ENCODE measurements around the gene RSPO3. TPM values are rescaled to one million over a fixed set of nuclear protein-coding genes. Genes with fewer than 3 reads are reported as not detected.
"Not testable (repeated sequence)": the region's sequence is repeated elsewhere in the genome, so short reads cannot be mapped to it uniquely, and the experiment has no call there.

RSPO3 gene
- polyA plus RNA-seq, 1 of the 3 experiments (the other 2 are of a cell fraction) = not detected

DNA sequence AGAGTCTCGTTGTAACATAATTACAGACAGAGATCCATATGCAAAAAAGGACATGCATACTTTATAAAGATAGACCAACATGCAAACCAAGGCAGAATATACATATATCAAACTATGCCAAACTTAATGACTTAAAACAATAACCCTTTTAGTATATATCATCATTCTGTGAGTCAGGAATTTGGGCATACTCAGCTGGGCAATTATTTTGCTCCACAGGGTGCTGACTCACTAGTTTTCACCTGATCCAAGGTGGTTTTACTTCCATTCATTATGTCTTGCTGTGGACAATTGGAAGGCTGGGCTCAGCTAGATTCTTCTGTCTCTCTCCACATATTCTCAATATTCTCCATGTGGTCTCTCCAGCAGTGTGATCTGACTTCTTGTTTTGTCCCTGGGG lies 107.0 kb downstream of the RSPO3 start:
- no peaks in the 10 kb centered on the region for H3F3A ChIP-seq (replicated peaks; ENCODE audit: insufficient read depth)
- CTCF ChIA-PET = interaction anchor here (0.6 kb wide), 1 partner anchor 1102 kb away, joined by 3 read pairs; no protein-coding TSS in a partner anchor

GRCh38 chr6:127233819-127234218 lies 115.3 kb downstream of the RSPO3 start:
- H3K27ac ChIP-seq (ENCODE audit: low read depth in 2 of 2, low read length in 1 of 2); H2AFZ ChIP-seq (ENCODE audit: low read depth); POLR2A ChIA-PET; H3K9me2 ChIP-seq; CTCF ChIA-PET; H4K20me1 ChIP-seq (ENCODE audit: insufficient read depth); H3K9ac ChIP-seq; H3K9me3 ChIP-seq; DNase-seq; H3K36me3 ChIP-seq (replicated peaks in 1 of 2; ENCODE audit: control insufficient read depth in 1 of 2, insufficient read depth in 2 of 2, low read length in 1 of 2); H3K4me1 ChIP-seq (ENCODE audit: control insufficient read depth in 1 of 2, insufficient read depth in 2 of 2, low read depth in 1 of 2, low read length in 1 of 2); H3K27me3 ChIP-seq (ENCODE audit: insufficient read depth); H3K79me2 ChIP-seq (ENCODE audit: insufficient read depth); H3F3A ChIP-seq (replicated peaks; ENCODE audit: insufficient read depth); H3K4me2 ChIP-seq; H3K4me3 ChIP-seq (ENCODE audit: low read depth in 2 of 2, low read length in 1 of 2): not testable (repeated sequence)
- 0% methylated on average over 3 of the region's 3 CpGs for WGBS (ENCODE audit: low lambda C conversion rate)

More for the DNA sequence above, 107.0 kb downstream of the RSPO3 start:
- no peak overlapping the region for H2AFZ ChIP-seq (ENCODE audit: low read depth)
- TF ChIP-seq IRF3 (IDR thresholded peaks at IDR 0.05; ENCODE audit: low read depth, low read length) = no peak
- TF ChIP-seq NRF1 (IDR thresholded peaks at IDR 0.05; ENCODE audit: low read depth, low read length) = no peak
- no peak for TF ChIP-seq POLR2AphosphoS5 (IDR thresholded peaks at IDR 0.05; ENCODE audit: low read depth, low read length)
- no peak for TF ChIP-seq NFIC (IDR thresholded peaks at IDR 0.05; ENCODE audit: borderline replicate concordance)
- no peak for TF ChIP-seq RXRA (IDR thresholded peaks at IDR 0.05; ENCODE audit: borderline replicate concordance, low read depth)
- no peak for TF ChIP-seq RFX5 (IDR thresholded peaks at IDR 0.05; ENCODE audit: low read length)
- TF ChIP-seq TAF1 (IDR thresholded peaks at IDR 0.05; ENCODE audit: borderline replicate concordance, low read depth, low read length) = no peak
- no peak for TF ChIP-seq FOSL2 (IDR thresholded peaks at IDR 0.05; ENCODE audit: borderline replicate concordance, low read depth)
- no peak for TF ChIP-seq EP300 (IDR thresholded peaks at IDR 0.05; ENCODE audit: borderline replicate concordance in 1 of 2, low read depth in 1 of 2, low read length in 1 of 2)
- TF ChIP-seq CHD2 (IDR thresholded peaks at IDR 0.05; ENCODE audit: low read length, partially characterized antibody) = no peak
- TF ChIP-seq YY1 (IDR thresholded peaks at IDR 0.05; ENCODE audit: low read depth) = no peak
- no peak for TF ChIP-seq MXI1 (IDR thresholded peaks at IDR 0.05; ENCODE audit: low read depth, low read length)
- TF ChIP-seq TEAD4 (IDR thresholded peaks at IDR 0.05; ENCODE audit: borderline replicate concordance, insufficient read depth) = no peak
- no peak for TF ChIP-seq JUND (IDR thresholded peaks at IDR 0.05)
- TF ChIP-seq GATA2 (CRISPR knock-in tag; IDR thresholded peaks at IDR 0.05) = no peak
- 7% methylated on average over 1 of the region's 1 CpG for WGBS (ENCODE audit: low lambda C conversion rate)
- no peak overlapping the region for H3K27ac ChIP-seq (ENCODE audit: low read depth in 2 of 2, low read length in 1 of 2)
- no peak overlapping the region for H3K4me2 ChIP-seq
- no peaks in the 10 kb centered on the region for H4K20me1 ChIP-seq (ENCODE audit: insufficient read depth)
- no peak overlapping the region for H3K9ac ChIP-seq
- no peaks in the 10 kb centered on the region; the same call in 1 of the 2 replicates for H3K27me3 ChIP-seq (ENCODE audit: insufficient read depth)
- H3K36me3 ChIP-seq (replicated peaks in 1 of 2; ENCODE audit: control insufficient read depth in 1 of 2, insufficient read depth in 2 of 2, low read length in 1 of 2) = no peaks in the 10 kb centered on the region
- H3K79me2 ChIP-seq (ENCODE audit: insufficient read depth) = no peaks in the 10 kb centered on the region
- DNase-seq = no peak
- H3K4me3 ChIP-seq (ENCODE audit: low read depth in 2 of 2, low read length in 1 of 2) = no peak overlapping the region
- H3K9me2 ChIP-seq = no peaks in the 10 kb centered on the region
- POLR2A ChIA-PET = no interaction called here
- no peaks in the 10 kb centered on the region for H3K9me3 ChIP-seq
- H3K4me1 ChIP-seq (ENCODE audit: control insufficient read depth in 1 of 2, insufficient read depth in 2 of 2, low read depth in 1 of 2, low read length in 1 of 2) = no peaks in the 10 kb centered on the region
